C4-2B (cell line): ENCODE data around the gene KIF1B.
"Not testable (repeated sequence)": the region's sequence is repeated elsewhere in the genome, so short reads cannot be mapped to it uniquely, and the experiment has no call there.

ENCODE experiments used
- H3K27ac ChIP-seq: fragments of 450-650 bp; 2 replicates; pipeline ENCODE4 v1.5.1; 2017
- ZFX ChIP-seq: fragments of 450-650 bp; IDR thresholded peaks from 2 replicates; pipeline ENCODE4 v1.6.1; 2017
- TF ChIP-seq, protein P1 (sequence below): fragments of 450-650 bp; conservative IDR thresholded peaks from 2 replicates; pipeline ENCODE4 v1.5.1; 2017; ENCODE audit warnings: mild to moderate bottlenecking

Gene KIF1B

GRCh38 chr1:10196976-10197375 lies 13.4 kb upstream of the KIF1B start:
- no peak overlapping the region for H3K27ac ChIP-seq
- TF ChIP-seq, protein P1, sequence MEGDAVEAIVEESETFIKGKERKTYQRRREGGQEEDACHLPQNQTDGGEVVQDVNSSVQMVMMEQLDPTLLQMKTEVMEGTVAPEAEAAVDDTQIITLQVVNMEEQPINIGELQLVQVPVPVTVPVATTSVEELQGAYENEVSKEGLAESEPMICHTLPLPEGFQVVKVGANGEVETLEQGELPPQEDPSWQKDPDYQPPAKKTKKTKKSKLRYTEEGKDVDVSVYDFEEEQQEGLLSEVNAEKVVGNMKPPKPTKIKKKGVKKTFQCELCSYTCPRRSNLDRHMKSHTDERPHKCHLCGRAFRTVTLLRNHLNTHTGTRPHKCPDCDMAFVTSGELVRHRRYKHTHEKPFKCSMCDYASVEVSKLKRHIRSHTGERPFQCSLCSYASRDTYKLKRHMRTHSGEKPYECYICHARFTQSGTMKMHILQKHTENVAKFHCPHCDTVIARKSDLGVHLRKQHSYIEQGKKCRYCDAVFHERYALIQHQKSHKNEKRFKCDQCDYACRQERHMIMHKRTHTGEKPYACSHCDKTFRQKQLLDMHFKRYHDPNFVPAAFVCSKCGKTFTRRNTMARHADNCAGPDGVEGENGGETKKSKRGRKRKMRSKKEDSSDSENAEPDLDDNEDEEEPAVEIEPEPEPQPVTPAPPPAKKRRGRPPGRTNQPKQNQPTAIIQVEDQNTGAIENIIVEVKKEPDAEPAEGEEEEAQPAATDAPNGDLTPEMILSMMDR, result no peak
- TF ChIP-seq ZFX, result no peak

DNA sequence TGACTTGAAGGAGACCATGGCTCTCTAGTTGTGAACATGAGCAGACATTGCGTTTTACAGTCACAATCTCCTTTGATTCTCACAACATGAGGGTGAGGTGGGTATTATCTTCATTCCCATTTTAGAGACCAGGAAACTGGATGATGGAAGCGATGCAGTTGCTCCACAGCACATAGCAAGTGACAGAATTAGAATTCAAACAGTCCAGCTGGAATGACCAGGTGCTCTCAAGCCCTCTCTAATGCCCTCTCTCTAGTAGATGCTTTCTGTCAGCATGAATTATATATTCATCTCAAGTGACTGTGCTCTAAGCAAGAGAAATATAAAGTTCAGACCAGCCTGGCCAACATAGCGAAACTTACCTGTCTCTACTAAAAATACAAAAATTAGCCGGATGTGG lies 9.8 kb upstream of the KIF1B start:
- H3K27ac ChIP-seq, result no peak overlapping the region
- no peak for TF ChIP-seq ZFX
- TF ChIP-seq, protein P1, result no peak

DNA sequence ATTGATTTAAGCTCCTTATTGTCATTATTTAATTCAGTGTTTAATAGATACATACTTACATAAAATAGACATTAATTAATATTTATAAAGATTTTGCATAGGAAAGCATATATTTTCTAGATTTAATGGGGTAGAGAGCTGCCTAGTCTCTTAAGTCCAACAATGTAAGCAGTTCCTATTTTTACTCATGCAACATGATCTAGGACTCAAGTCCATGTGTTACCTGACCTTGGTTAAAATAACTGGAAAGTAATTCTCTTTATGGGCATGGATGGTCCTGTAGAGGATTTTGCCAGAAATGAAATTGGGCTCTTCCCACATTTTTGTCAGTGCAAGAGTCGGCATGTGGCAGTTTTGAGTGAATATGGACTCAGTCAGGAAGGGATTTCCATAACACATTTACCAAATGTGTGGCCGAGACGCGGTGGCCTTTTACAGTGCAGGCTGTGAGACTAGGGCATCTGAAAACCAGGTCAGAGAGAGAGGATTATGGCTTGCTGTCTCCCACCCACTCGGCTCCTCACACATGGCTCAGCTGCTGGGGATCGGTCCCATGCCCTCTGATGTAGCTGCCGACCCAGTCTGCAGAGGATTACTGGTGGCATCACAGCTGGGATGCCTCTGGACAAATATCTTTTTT lies 6.2 kb upstream of the KIF1B start:
- no peak overlapping the region for H3K27ac ChIP-seq
- TF ChIP-seq ZFX, result no peak
- TF ChIP-seq, protein P1, result no peak

GRCh38 chr1:10205206-10205605 lies 5.2 kb upstream of the KIF1B start:
- H3K27ac ChIP-seq, result not testable (repeated sequence)

DNA sequence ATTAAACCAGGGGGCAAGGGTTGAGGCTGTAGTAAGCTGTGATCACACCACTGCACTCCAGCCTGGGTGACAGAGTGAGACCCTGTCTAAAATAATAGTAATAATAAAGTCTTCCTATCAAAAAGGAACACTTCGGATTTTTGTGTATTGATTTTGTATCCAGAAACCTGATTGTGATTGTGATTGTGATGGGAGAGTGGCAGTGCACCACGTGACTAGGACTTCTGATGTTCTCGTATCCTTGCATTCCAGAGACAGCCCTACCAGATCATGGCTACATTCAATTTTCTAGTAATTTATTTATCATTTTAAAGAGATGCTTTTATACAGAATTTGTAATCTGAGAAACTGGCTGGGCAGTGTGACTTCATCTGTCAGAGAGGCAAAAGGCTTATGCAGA lies 2.6 kb upstream of the KIF1B start:
- TF ChIP-seq, protein P1, result no peak
- TF ChIP-seq ZFX, result no peak
- H3K27ac ChIP-seq, result no peak overlapping the region

DNA sequence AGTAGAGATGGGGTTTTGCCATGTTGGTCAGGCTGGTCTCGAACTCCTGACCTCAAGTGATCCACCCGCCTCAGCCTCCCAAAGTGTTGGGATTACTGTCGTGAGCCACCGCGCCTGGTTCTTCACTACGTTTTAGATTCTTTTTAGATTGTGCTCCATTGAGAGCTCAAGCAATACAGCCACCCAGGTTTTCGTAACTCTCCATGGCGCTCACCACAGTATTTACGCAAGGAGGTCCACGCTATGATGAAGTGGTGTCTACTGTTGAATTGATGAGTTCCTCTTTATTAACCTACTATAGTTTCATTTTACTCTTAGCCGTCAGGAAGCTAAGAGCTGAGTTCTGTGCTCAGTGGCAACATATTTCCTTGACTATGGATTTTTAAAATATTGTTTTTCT lies 1.8 kb upstream of the KIF1B start:
- no peak overlapping the region for H3K27ac ChIP-seq
- TF ChIP-seq ZFX, result no peak
- TF ChIP-seq, protein P1, result no peak

DNA sequence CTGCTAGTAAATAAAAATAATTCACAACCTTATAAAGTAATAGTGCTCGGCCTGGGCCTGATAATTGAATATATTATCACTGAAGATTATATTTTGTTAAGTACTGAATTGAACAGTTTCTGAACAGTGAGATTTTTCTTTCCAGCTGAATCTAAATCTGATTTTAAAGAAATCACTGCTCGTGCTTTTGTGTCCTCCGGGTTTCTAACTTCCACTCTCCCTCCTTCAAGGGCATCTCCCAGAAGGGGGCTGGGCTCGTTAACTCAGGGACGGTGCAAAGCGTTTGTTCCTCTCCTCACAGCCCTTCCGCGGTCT lies 823 bp upstream of the KIF1B start:
- peak overlapping the region; percentile 94 for H3K27ac ChIP-seq
- no peak for TF ChIP-seq ZFX
- TF ChIP-seq, protein P1, result no peak
